ENCODE results near the gene SRC.

- no peak for TF ChIP-seq CTCF (IDR thresholded peaks at IDR 0.05; ENCODE audit: low read length)
- no peak for TF ChIP-seq EZH2 (IDR thresholded peaks at IDR 0.05; ENCODE audit: borderline replicate concordance, low read length)
Measured at GRCh38 chr20:37416848-37417616, 71.1 kb downstream of the SRC start.

Measured in OCI-LY1 (cell line).